H9 (cell line): ENCODE measurements around the gene ADAM30. TPM values are rescaled to one million over a fixed set of nuclear protein-coding genes. Genes with fewer than 3 reads are reported as not detected.

Experiments
- DNase-seq: peaks from one replicate; pipeline ENCODE4 v3.0.0-alpha.2; 2017
- H2AFZ ChIP-seq: one replicate; pipeline ENCODE4 v1.6.1; 2013; ENCODE audit warnings: mild to moderate bottlenecking, low read length, control low read depth, moderate library complexity
- H2AK5ac ChIP-seq: 2 replicates; pipeline ENCODE4 v1.6.1; 2013; ENCODE audit warnings: low read length, control low read depth, mixed read lengths; ENCODE audit not compliant: insufficient read length
- H2BK120ac ChIP-seq: one replicate; pipeline ENCODE4 v1.6.1; 2013; ENCODE audit warnings: low read depth, mild to moderate bottlenecking, low read length, control low read depth, inconsistent platforms; ENCODE audit not compliant: poor library complexity, severe bottlenecking
- H2BK12ac ChIP-seq: 2 replicates; pipeline ENCODE4 v1.6.1; 2013; ENCODE audit warnings: low read length, control low read depth, mixed read lengths, low read depth; ENCODE audit not compliant: insufficient read length
- H2BK15ac ChIP-seq: 2 replicates; pipeline ENCODE4 v1.6.1; 2013; ENCODE audit warnings: low read depth, low read length, control low read depth
- H2BK20ac ChIP-seq: one replicate; pipeline ENCODE4 v1.6.1; 2013; ENCODE audit warnings: low read depth, mild to moderate bottlenecking, low read length, control low read depth, inconsistent platforms; ENCODE audit not compliant: poor library complexity, severe bottlenecking
- H2BK5ac ChIP-seq: 2 replicates; pipeline ENCODE4 v1.6.1; 2013; ENCODE audit warnings: low read length, control low read depth, mixed read lengths; ENCODE audit not compliant: insufficient read length
- H3K14ac ChIP-seq: 2 replicates; pipeline ENCODE4 v1.6.1; 2013; ENCODE audit warnings: low read length, control low read depth; ENCODE audit not compliant: insufficient read depth
- H3K18ac ChIP-seq: 2 replicates; pipeline ENCODE4 v1.6.1; 2013; ENCODE audit warnings: low read depth, mild to moderate bottlenecking, mixed read lengths, low read length, control low read depth; ENCODE audit not compliant: insufficient read length
- H3K23ac ChIP-seq: 2 replicates; pipeline ENCODE4 v1.6.1; 2013; ENCODE audit warnings: low read length, control low read depth, mixed read lengths, low read depth; ENCODE audit not compliant: insufficient read length
- H3K23me2 ChIP-seq: 2 replicates; pipeline ENCODE4 v1.6.1; 2013; ENCODE audit warnings: low read depth, mild to moderate bottlenecking, mixed read lengths, low read length, control low read depth; ENCODE audit not compliant: insufficient read length, poor library complexity, severe bottlenecking
- H3K27ac ChIP-seq: 2 replicates; pipeline ENCODE4 v1.5.1; 2013; ENCODE audit warnings: low read length, control low read depth, mixed read lengths, low read depth; ENCODE audit not compliant: insufficient read length
- H3K27me3 ChIP-seq: 2 replicates; pipeline ENCODE4 v1.6.1; 2013; ENCODE audit warnings: low read length, control low read depth, inconsistent platforms; ENCODE audit not compliant: insufficient read depth
- H3K4ac ChIP-seq: 2 replicates; pipeline ENCODE4 v1.6.1; 2013; ENCODE audit warnings: low read depth, mild to moderate bottlenecking, control low read depth, inconsistent platforms, low read length, moderate library complexity
- H3K4me1 ChIP-seq: 2 replicates; pipeline ENCODE4 v1.6.1; 2013; ENCODE audit warnings: low read length, control low read depth, inconsistent platforms; ENCODE audit not compliant: insufficient read depth
- H3K4me2 ChIP-seq: 2 replicates; pipeline ENCODE4 v1.6.1; 2013; ENCODE audit warnings: low read length, control low read depth, mixed read lengths; ENCODE audit not compliant: insufficient read length, insufficient read depth
- H3K56ac ChIP-seq: 2 replicates; pipeline ENCODE4 v1.6.1; 2013; ENCODE audit warnings: low read depth, mild to moderate bottlenecking, mixed read lengths, low read length, control low read depth; ENCODE audit not compliant: insufficient read length
- H3K79me1 ChIP-seq: 2 replicates; pipeline ENCODE4 v1.6.1; 2013; ENCODE audit warnings: low read depth, mild to moderate bottlenecking, moderate library complexity, low read length, control low read depth, inconsistent platforms; ENCODE audit not compliant: insufficient read depth, poor library complexity, severe bottlenecking
- H3K79me2 ChIP-seq: 2 replicates; pipeline ENCODE4 v1.6.1; 2013; ENCODE audit warnings: low read length, control low read depth, inconsistent platforms; ENCODE audit not compliant: insufficient read depth
- H3K9ac ChIP-seq: 2 replicates; pipeline ENCODE4 v1.6.1; 2013; ENCODE audit warnings: low read length, control low read depth, mixed read lengths; ENCODE audit not compliant: insufficient read length; ENCODE audit errors: extremely low read depth
- H3K9me3 ChIP-seq: one replicate; pipeline ENCODE4 v1.6.1; 2013; ENCODE audit warnings: low read depth, low read length, inconsistent platforms; ENCODE audit not compliant: control insufficient read depth
- H3T11ph ChIP-seq: one replicate; pipeline ENCODE4 v1.6.1; 2013; ENCODE audit warnings: mild to moderate bottlenecking, low read length, control low read depth, inconsistent platforms
- H4K20me1 ChIP-seq: one replicate; pipeline ENCODE4 v1.6.1; 2013; ENCODE audit not compliant: control insufficient read depth, insufficient read length, insufficient read depth
- H4K5ac ChIP-seq: 2 replicates; pipeline ENCODE4 v1.6.1; 2013; ENCODE audit warnings: low read depth, mild to moderate bottlenecking, mixed read lengths, low read length, control low read depth; ENCODE audit not compliant: insufficient read length
- H4K8ac ChIP-seq: replicated peaks from 2 replicates; pipeline ENCODE4 v1.6.1; 2013; ENCODE audit warnings: low read length, control low read depth, mixed read lengths, low read depth; ENCODE audit not compliant: insufficient read length
- H4K91ac ChIP-seq: 2 replicates; pipeline ENCODE4 v1.6.1; 2013; ENCODE audit warnings: low read depth, mild to moderate bottlenecking, moderate library complexity, mixed read lengths, low read length, control low read depth; ENCODE audit not compliant: insufficient read length
- H3K27ac Mint-ChIP-seq, 3 experiments: 2 replicates in 2 of 3; 3 replicates in 1 of 3; pipeline ENCODE4 v1.8.0; 2020 to 2021; ENCODE audit warnings: mixed read lengths in 3 of 3, mild to moderate bottlenecking in 1 of 3, moderate library complexity in 1 of 3
- H3K27me3 Mint-ChIP-seq: 2 replicates; pipeline ENCODE4 v1.8.0; 2021; ENCODE audit warnings: low read depth, mild to moderate bottlenecking, moderate library complexity, mixed read lengths
- H3K36me3 Mint-ChIP-seq, 3 experiments: 2 replicates in 2 of 3; 3 replicates in 1 of 3; pipeline ENCODE4 v1.8.0; 2020 to 2021; ENCODE audit warnings: low read depth in 3 of 3, mixed read lengths in 3 of 3; ENCODE audit not compliant: insufficient read depth in 1 of 3
- H3K4me1 Mint-ChIP-seq, 2 experiments: 2 replicates each; pipeline ENCODE4 v1.8.0; 2020; ENCODE audit warnings: mixed read lengths in 2 of 2
- H3K4me3 Mint-ChIP-seq, 2 experiments: 2 replicates in 1 of 2; 3 replicates in 1 of 2; pipeline ENCODE4 v1.8.0; 2020 to 2021; ENCODE audit warnings: mild to moderate bottlenecking in 2 of 2, mixed read lengths in 2 of 2, moderate library complexity in 1 of 2
- H3K9me3 Mint-ChIP-seq, 2 experiments: 2 replicates in 1 of 2; 3 replicates in 1 of 2; pipeline ENCODE4 v1.8.0; 2020; ENCODE audit warnings: mild to moderate bottlenecking in 2 of 2, mixed read lengths in 2 of 2, moderate library complexity in 1 of 2
- WGBS: extraction: QIAGEN DNeasy Blood & Tissue Kit; methylation state at CpG from one replicate; pipeline ENCODE4 v1.1.7; 2013; ENCODE audit warnings: missing lambda C conversion rate, low lambda C conversion rate, mixed read lengths; ENCODE audit not compliant: insufficient read length; ENCODE audit errors: extremely low coverage; 5-methylcytosine and 5-hydroxymethylcytosine counted together
- total RNA-seq: library from RNA; stranded (reverse); gene quantifications from 2 replicates; pipeline ENCODE4 v1.2.1, GENCODE V29; 2021
- TF ChIP-seq, protein P1 (sequence below): fragments of 200-600 bp; sonication (generic); conservative IDR thresholded peaks from 3 replicates; pipeline ENCODE4 v1.8.0; 2021; ENCODE audit warnings: antibody characterized with exemption, mild to moderate bottlenecking

ADAM30 gene
- total RNA-seq, 1 experiment from 2014 or later: not detected

- Histone ChIP-seq H3K9me3 (no peaks in the 10 kb centered on the region), H3K79me2 (no peaks in the 10 kb centered on the region), H3K4me2 (no peak overlapping the region), H2BK12ac (no peak overlapping the region), H3K4ac (no peak overlapping the region), H3K23ac (no peak overlapping the region), H2BK20ac (no peak overlapping the region), H4K20me1 (no peaks in the 10 kb centered on the region), H3K4me1 (no peaks in the 10 kb centered on the region), H3K14ac (no peak overlapping the region), H3K79me1 (no peaks in the 10 kb centered on the region), H3T11ph (no peak overlapping the region), H2AK5ac (no peak overlapping the region), H3K18ac (no peak overlapping the region), H3K56ac (no peak overlapping the region), H2BK5ac (no peak overlapping the region), H4K8ac (no peak overlapping the region), H2BK15ac (no peak overlapping the region), H3K9ac (no peak overlapping the region), H2BK120ac (no peak overlapping the region), H4K91ac (no peak overlapping the region), H3K27me3 (no peaks in the 10 kb centered on the region), H2AFZ (no peak overlapping the region), H3K27ac (no peak overlapping the region), H4K5ac (no peak overlapping the region), H3K23me2 (no peaks in the 10 kb centered on the region)
- no CpG with 5 or more reads among the region's 4 CpGs for WGBS
- no peak for DNase-seq
- no peaks in the 10 kb centered on the region for H3K9me3 Mint-ChIP-seq
- no peak overlapping the region for H3K4me3 Mint-ChIP-seq
- peaks cover 4% of the 10 kb centered on the region in 2 experiments; a peak in 3 of 4 replicates for H3K4me1 Mint-ChIP-seq
- TF ChIP-seq, protein P1, sequence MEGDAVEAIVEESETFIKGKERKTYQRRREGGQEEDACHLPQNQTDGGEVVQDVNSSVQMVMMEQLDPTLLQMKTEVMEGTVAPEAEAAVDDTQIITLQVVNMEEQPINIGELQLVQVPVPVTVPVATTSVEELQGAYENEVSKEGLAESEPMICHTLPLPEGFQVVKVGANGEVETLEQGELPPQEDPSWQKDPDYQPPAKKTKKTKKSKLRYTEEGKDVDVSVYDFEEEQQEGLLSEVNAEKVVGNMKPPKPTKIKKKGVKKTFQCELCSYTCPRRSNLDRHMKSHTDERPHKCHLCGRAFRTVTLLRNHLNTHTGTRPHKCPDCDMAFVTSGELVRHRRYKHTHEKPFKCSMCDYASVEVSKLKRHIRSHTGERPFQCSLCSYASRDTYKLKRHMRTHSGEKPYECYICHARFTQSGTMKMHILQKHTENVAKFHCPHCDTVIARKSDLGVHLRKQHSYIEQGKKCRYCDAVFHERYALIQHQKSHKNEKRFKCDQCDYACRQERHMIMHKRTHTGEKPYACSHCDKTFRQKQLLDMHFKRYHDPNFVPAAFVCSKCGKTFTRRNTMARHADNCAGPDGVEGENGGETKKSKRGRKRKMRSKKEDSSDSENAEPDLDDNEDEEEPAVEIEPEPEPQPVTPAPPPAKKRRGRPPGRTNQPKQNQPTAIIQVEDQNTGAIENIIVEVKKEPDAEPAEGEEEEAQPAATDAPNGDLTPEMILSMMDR: no peak
- H3K27ac Mint-ChIP-seq: no peak overlapping the region; a peak in 1 of 7 replicates
- no peaks in the 10 kb centered on the region for H3K36me3 Mint-ChIP-seq
- no peaks in the 10 kb centered on the region; the same call in none of the 2 replicates for H3K27me3 Mint-ChIP-seq
These were observed 24.4 kb downstream of the ADAM30 start for GRCh38 chr1:119871881-119872280.
